HL-60 (cell line): ENCODE results near the gene SNRPA1.

Experiments used
- CTCF ChIP-seq: IDR thresholded peaks from one replicate; pipeline ENCODE4 v1.5.1; 2011; ENCODE audit warnings: low read length, control low read depth, inconsistent platforms; ENCODE audit not compliant: insufficient read depth
- GABPA ChIP-seq: IDR thresholded peaks from 2 replicates; pipeline ENCODE4 v1.6.1; 2012; ENCODE audit warnings: low read depth
- POLR2AphosphoS5 ChIP-seq: IDR thresholded peaks from 2 replicates; pipeline ENCODE4 v1.6.1; 2012; ENCODE audit warnings: low read depth
- REST ChIP-seq: IDR thresholded peaks from 2 replicates; pipeline ENCODE4 v1.6.1; 2012; ENCODE audit warnings: low read depth; ENCODE audit not compliant: insufficient replicate concordance

GRCh38 chr15:101286471-101287114 is 8.5 kb downstream of the SNRPA1 start:
- TF ChIP-seq POLR2AphosphoS5 (no peak), CTCF (no peak), REST (no peak), GABPA (no peak)
